WTC11 (cell line): ENCODE data around the gene FAM124A. TPM values are rescaled to one million over a fixed set of nuclear protein-coding genes. Genes with fewer than 3 reads are reported as not detected.

ENCODE experiments used
- ATAC-seq: fragments of 200-7000 bp; cut with Tn5 transposase; 2 replicates; pipeline ENCODE4 v1.10.0; 2021; ENCODE audit warnings: mild to moderate bottlenecking, moderate library complexity
- CTCF ChIA-PET: fragments of 300-600 bp; sonication (Branson Sonifier 250); formaldehyde crosslinking; loops from one replicate; lab custom pipeline; 2021; ENCODE audit warnings: antibody characterized with exemption; lab: Charles Lee
- POLR2A ChIA-PET: fragments of 350-600 bp; sonication (Branson Sonifier 250); formaldehyde crosslinking; loops from one replicate; lab custom pipeline; 2021; ENCODE audit warnings: antibody characterized with exemption; lab: Charles Lee
- DNase-seq: peaks from one replicate; pipeline ENCODE4 v3.0.0; 2021; ENCODE audit warnings: low spot score
- H3K27ac Mint-ChIP-seq: 2 replicates; pipeline ENCODE4 v1.8.0; 2021; ENCODE audit warnings: mixed read lengths
- H3K27me3 Mint-ChIP-seq: 2 replicates; pipeline ENCODE4 v1.8.0; 2021; ENCODE audit warnings: low read depth, mild to moderate bottlenecking, moderate library complexity, mixed read lengths
- H3K36me3 Mint-ChIP-seq: 2 replicates; pipeline ENCODE4 v1.8.0; 2021; ENCODE audit warnings: mixed read lengths
- H3K4me1 Mint-ChIP-seq: 2 replicates; pipeline ENCODE4 v1.8.0; 2022; ENCODE audit warnings: mixed read lengths
- H3K4me3 Mint-ChIP-seq: 2 replicates; pipeline ENCODE4 v1.8.0; 2021; ENCODE audit warnings: mild to moderate bottlenecking, moderate library complexity, mixed read lengths
- H3K9me3 Mint-ChIP-seq: 2 replicates; pipeline ENCODE4 v1.8.0; 2021; ENCODE audit warnings: mixed read lengths
- ARID4B ChIP-seq: sonication (generic); formaldehyde crosslinking; IDR thresholded peaks from 2 replicates; pipeline ENCODE4 v1.8.0; 2023; ENCODE audit warnings: missing genetic modification reagents, mild to moderate bottlenecking, borderline replicate concordance
- CDX4 ChIP-seq: fragments of 250-450 bp; sonication (Bioruptor Pico); IDR thresholded peaks from 2 replicates; pipeline ENCODE4 v1.9.0; 2021; ENCODE audit warnings: moderate library complexity, mild to moderate bottlenecking, inconsistent platforms, borderline replicate concordance
- CREB1 ChIP-seq: sonication (generic); formaldehyde crosslinking; IDR thresholded peaks from 2 replicates; pipeline ENCODE4 v1.8.0; 2023; ENCODE audit warnings: mild to moderate bottlenecking, missing genetic modification reagents
- CREM ChIP-seq: sonication (generic); formaldehyde crosslinking; IDR thresholded peaks from 2 replicates; pipeline ENCODE4 v1.8.1; 2022; ENCODE audit warnings: mild to moderate bottlenecking, missing genetic modification reagents, moderate library complexity
- GABPB1 ChIP-seq: sonication (generic); formaldehyde crosslinking; IDR thresholded peaks from 2 replicates; pipeline ENCODE4 v1.8.1; 2023; ENCODE audit warnings: mild to moderate bottlenecking, missing genetic modification reagents
- IRF1 ChIP-seq: sonication (generic); formaldehyde crosslinking; IDR thresholded peaks from 2 replicates; pipeline ENCODE4 v1.8.0; 2023; ENCODE audit warnings: missing genetic modification reagents
- KAT7 ChIP-seq: sonication (generic); formaldehyde crosslinking; IDR thresholded peaks from 2 replicates; pipeline ENCODE4 v1.8.1; 2023; ENCODE audit warnings: missing genetic modification reagents, mild to moderate bottlenecking, borderline replicate concordance
- NR1H2 ChIP-seq: sonication (generic); formaldehyde crosslinking; IDR thresholded peaks from 2 replicates; pipeline ENCODE4 v1.9.0; 2021; ENCODE audit warnings: mild to moderate bottlenecking, moderate library complexity, missing genetic modification reagents
- NR2C2 ChIP-seq: sonication (generic); formaldehyde crosslinking; IDR thresholded peaks from 2 replicates; pipeline ENCODE4 v1.8.0; 2022; ENCODE audit warnings: mild to moderate bottlenecking, missing genetic modification reagents
- STAT6 ChIP-seq: sonication (generic); formaldehyde crosslinking; conservative IDR thresholded peaks from 2 replicates; pipeline ENCODE4 v1.8.1; 2023; ENCODE audit warnings: mild to moderate bottlenecking, low read depth, missing genetic modification reagents, moderate library complexity
- TCF7 ChIP-seq: sonication (generic); formaldehyde crosslinking; IDR thresholded peaks from 2 replicates; pipeline ENCODE4 v1.8.0; 2022; ENCODE audit warnings: mild to moderate bottlenecking, low read depth, missing genetic modification reagents, moderate library complexity
- TEAD1 ChIP-seq: sonication (generic); formaldehyde crosslinking; IDR thresholded peaks from 2 replicates; pipeline ENCODE4 v1.8.0; 2022; ENCODE audit warnings: mild to moderate bottlenecking, missing genetic modification reagents
- TEAD4 ChIP-seq: sonication (generic); formaldehyde crosslinking; IDR thresholded peaks from 2 replicates; pipeline ENCODE4 v1.8.0; 2022; ENCODE audit warnings: mild to moderate bottlenecking, missing genetic modification reagents
- ZNF232 ChIP-seq: sonication (generic); formaldehyde crosslinking; IDR thresholded peaks from 2 replicates; pipeline ENCODE4 v1.8.0; 2022; ENCODE audit warnings: mild to moderate bottlenecking, missing genetic modification reagents
- ZNF281 ChIP-seq: sonication (generic); formaldehyde crosslinking; IDR thresholded peaks from 2 replicates; pipeline ENCODE4 v1.8.0; 2023; ENCODE audit warnings: mild to moderate bottlenecking, missing genetic modification reagents
- ZNF423 ChIP-seq: fragments of 250-450 bp; sonication (Bioruptor Pico); IDR thresholded peaks from 2 replicates; pipeline ENCODE4 v2.1.2; 2022; ENCODE audit warnings: mild to moderate bottlenecking, moderate library complexity
- ZNF425 ChIP-seq: fragments of 250-450 bp; sonication (Bioruptor Pico); conservative IDR thresholded peaks from 2 replicates; pipeline ENCODE4 v1.9.0; 2021; ENCODE audit warnings: mild to moderate bottlenecking
- ZSCAN18 ChIP-seq: fragments of 250-450 bp; sonication (Bioruptor Pico); IDR thresholded peaks from 2 replicates; pipeline ENCODE4 v2.1.2; 2022; ENCODE audit warnings: mild to moderate bottlenecking, moderate library complexity
- total RNA-seq: library from RNA; stranded (reverse); gene quantifications from 3 replicates; pipeline ENCODE4 v1.2.3, GENCODE V29; 2021

The FAM124A gene
- total RNA-seq, 1 experiment from 2014 or later: 45.8 TPM

GRCh38 chr13:51266642-51267041 lies 44.4 kb downstream of the FAM124A start:
- DNase-seq (no peak), ATAC-seq (no peak)
- POLR2A ChIA-PET: no interaction called here
- TF ChIP-seq STAT6 (CRISPR knock-in tag): no peak
- TF ChIP-seq ZNF423 (CRISPR knock-in tag): no peak
- TF ChIP-seq TCF7 (CRISPR knock-in tag): no peak
- no peak for TF ChIP-seq NR2C2 (CRISPR knock-in tag)
- no peak for TF ChIP-seq TEAD1
- TF ChIP-seq ZNF425 (CRISPR knock-in tag): no peak
- TF ChIP-seq NR1H2 (CRISPR knock-in tag): no peak
- no peak for TF ChIP-seq IRF1 (CRISPR knock-in tag)
- TF ChIP-seq ARID4B (CRISPR knock-in tag): no peak
- Mint-ChIP-seq H3K4me1 (peaks cover 54% of the 10 kb centered on the region), H3K36me3 (peaks cover 34% of the 10 kb centered on the region), H3K27me3 (no peaks in the 10 kb centered on the region), H3K27ac (no peak overlapping the region), H3K9me3 (no peaks in the 10 kb centered on the region), H3K4me3 (no peak overlapping the region)
- CTCF ChIA-PET: interaction anchor here (1.2 to 2.7 kb wide), 2 partner anchors 19 to 20 kb away, joined by 9 to 25 read pairs; no protein-coding TSS in a partner anchor

DNA sequence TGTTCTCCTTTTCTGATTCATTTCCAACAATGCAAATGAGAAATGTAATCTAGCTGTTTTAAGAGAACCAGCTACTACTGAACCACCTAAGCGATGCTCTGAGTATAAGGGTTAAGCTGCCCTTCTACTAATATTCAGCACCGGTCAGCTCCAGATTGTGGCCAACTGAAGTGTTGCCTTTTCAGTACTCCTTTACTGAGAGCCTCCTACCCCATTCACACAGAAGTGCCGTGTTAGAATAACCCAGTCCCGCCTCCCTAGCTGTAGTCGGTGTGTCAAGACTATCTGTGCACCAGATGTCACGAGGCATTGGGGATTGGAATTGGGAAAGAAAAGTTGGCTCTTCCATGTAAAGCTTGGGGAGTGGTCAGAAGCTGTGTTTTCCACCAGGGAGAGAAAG lies 45.4 kb downstream of the FAM124A start:
- peaks cover 47% of the 10 kb centered on the region for H3K4me1 Mint-ChIP-seq
- no peaks in the 10 kb centered on the region for H3K27me3 Mint-ChIP-seq
- H3K4me3 Mint-ChIP-seq: no peak overlapping the region
- H3K27ac Mint-ChIP-seq: no peak overlapping the region
- POLR2A ChIA-PET: no interaction called here
- H3K9me3 Mint-ChIP-seq: no peaks in the 10 kb centered on the region
- peaks cover 31% of the 10 kb centered on the region for H3K36me3 Mint-ChIP-seq
- ATAC-seq (peak; percentile 62), DNase-seq (no peak)
- CTCF ChIA-PET: interaction anchor here (0.7 to 2.7 kb wide), 6 partner anchors 15 to 142 kb away, joined by 3 to 25 read pairs (median 4); no protein-coding TSS in a partner anchor
- TF ChIP-seq IRF1 (CRISPR knock-in tag) (no peak), CREB1 (CRISPR knock-in tag) (no peak), KAT7 (CRISPR knock-in tag) (no peak), ZNF281 (CRISPR knock-in tag) (no peak), GABPB1 (CRISPR knock-in tag) (no peak), ZSCAN18 (CRISPR knock-in tag) (no peak), TEAD4 (CRISPR knock-in tag) (no peak), CREM (CRISPR knock-in tag) (no peak), CDX4 (no peak), ZNF232 (CRISPR knock-in tag) (no peak)
